K562 (cell line): ENCODE measurements around the gene CST1. TPM values are rescaled to one million over a fixed set of nuclear protein-coding genes. Genes with fewer than 3 reads are reported as not detected.

Experiments
- ATAC-seq: fragments of 200-7000 bp; cut with Tn5 transposase; 3 replicates; pipeline ENCODE4 v1.9.1; 2020; ENCODE audit warnings: moderate library complexity
- BruUV-seq: library from RNA; stranded (reverse); fragments of 400-500 nt; replicated peaks from 2 replicates; lab custom pipeline; 2021; lab: Mats Ljungman, UMichigan
- CTCF ChIA-PET: fragments of 300-600 bp; formaldehyde crosslinking; extraction: SDS; loops from one replicate; lab custom pipeline; 2021; ENCODE audit warnings: low intra/inter-chr PET ratio; lab: Yijun Ruan, JAX
- POLR2A ChIA-PET: fragments of 300-600, 350-650 bp; sonication (Branson Sonifier 250); formaldehyde crosslinking; extraction: SDS; loops from one replicate; lab custom pipeline; 2021; ENCODE audit warnings: antibody characterized with exemption, inconsistent platforms; lab: Yijun Ruan, JAX
- DNase-seq, 4 experiments: peaks; one replicate each; pipeline versions ENCODE4 v3.0.0 to v3.0.0-alpha.2; 2011 to 2018; ENCODE audit warnings: low spot score in 3 of 4, mixed read lengths in 3 of 4; ENCODE audit errors: extremely low read depth in 1 of 4
- FAIRE-seq: peaks from 2 replicates; lab custom pipeline; 2011; peaks lifted over from hg19 to GRCh38; lab: Jason Lieb, UNC
- H2AFZ ChIP-seq: 2 replicates; pipeline ENCODE4 v1.6.0; 2011; ENCODE audit warnings: low read depth, low read length, control low read depth, inconsistent platforms
- H3K27ac ChIP-seq: fragments of 200-600 bp; 3 replicates; pipeline ENCODE4 v1.8.0; 2011; ENCODE audit warnings: low read depth, mild to moderate bottlenecking, control low read depth, inconsistent platforms, low read length, moderate library complexity, mixed read lengths; ENCODE audit errors: extremely low read depth
- H3K27me3 ChIP-seq, 2 experiments: fragments of 300-600 bp in 1 of 2; 2 replicates in 1 of 2; 3 replicates in 1 of 2; pipeline versions ENCODE4 v1.6.0 to v1.8.0; 2011; ENCODE audit warnings: inconsistent platforms in 2 of 2, low read length in 2 of 2, mild to moderate bottlenecking in 1 of 2, mixed read lengths in 1 of 2, moderate library complexity in 1 of 2; ENCODE audit not compliant: control insufficient read depth in 2 of 2, insufficient read depth in 2 of 2
- H3K36me3 ChIP-seq: fragments of 300-600 bp; 3 replicates; pipeline ENCODE4 v1.8.0; 2011; ENCODE audit warnings: mild to moderate bottlenecking, low read length, inconsistent platforms; ENCODE audit not compliant: control insufficient read depth, insufficient read depth
- H3K4me1 ChIP-seq, 2 experiments: fragments of 200-600 bp in 1 of 2; replicated peaks in 1 of 2; 2 replicates in 1 of 2; 3 replicates in 1 of 2; pipeline versions ENCODE4 v1.5.1 to v1.8.0; 2011; ENCODE audit warnings: inconsistent platforms in 2 of 2, low read length in 2 of 2, mild to moderate bottlenecking in 1 of 2, mixed read lengths in 1 of 2, moderate library complexity in 1 of 2; ENCODE audit not compliant: control insufficient read depth in 2 of 2, insufficient read depth in 2 of 2
- H3K4me2 ChIP-seq: 2 replicates; pipeline ENCODE4 v1.6.1; 2011; ENCODE audit warnings: low read length, control low read depth, inconsistent platforms, mixed read lengths; ENCODE audit not compliant: insufficient read depth
- H3K4me3 ChIP-seq: fragments of 200-600 bp; sonication (generic), shearing (Covaris generic); 2 replicates; pipeline ENCODE4 v1.5.1; 2016; ENCODE audit warnings: control low read depth, inconsistent platforms
- H3K79me2 ChIP-seq: fragments of 200-600 bp; 3 replicates; pipeline ENCODE4 v1.8.0; 2011; ENCODE audit warnings: low read length, inconsistent platforms; ENCODE audit not compliant: control insufficient read depth, insufficient read depth
- H3K9ac ChIP-seq, 2 experiments: 2 replicates each; pipeline versions ENCODE4 v1.6.0 to v1.6.1; 2011; ENCODE audit warnings: low read depth in 2 of 2, low read length in 2 of 2, control low read depth in 1 of 2, inconsistent platforms in 1 of 2, mild to moderate bottlenecking in 1 of 2, mixed read lengths in 1 of 2; ENCODE audit not compliant: insufficient read depth in 1 of 2
- H3K9me1 ChIP-seq: one replicate; pipeline ENCODE4 v1.6.0; 2011; ENCODE audit warnings: inconsistent platforms, mild to moderate bottlenecking, low read length, moderate library complexity; ENCODE audit not compliant: control insufficient read depth, insufficient read depth
- H3K9me3 ChIP-seq: replicated peaks from 2 replicates; pipeline ENCODE4 v1.5.1; 2011; ENCODE audit warnings: low read depth, low read length, inconsistent platforms; ENCODE audit not compliant: control insufficient read depth, insufficient read depth
- H4K20me1 ChIP-seq: replicated peaks from 2 replicates; pipeline ENCODE4 v1.6.1; 2011; ENCODE audit warnings: low read length, inconsistent platforms, mixed read lengths; ENCODE audit not compliant: control insufficient read depth, insufficient read depth
- ARID3B ChIP-seq: fragments of 250-450 bp; sonication (Bioruptor Pico); IDR thresholded peaks from 2 replicates; pipeline ENCODE4 v1.4.0; 2020; ENCODE audit warnings: borderline replicate concordance
- CXXC5 ChIP-seq: fragments of 250-450 bp; sonication (Bioruptor Pico); IDR thresholded peaks from 2 replicates; pipeline ENCODE4 v1.8.0; 2022; ENCODE audit warnings: inconsistent platforms, mild to moderate bottlenecking, moderate library complexity
- DLX4 ChIP-seq: fragments of 250-450 bp; sonication (Bioruptor Pico); IDR thresholded peaks from 2 replicates; pipeline ENCODE4 v1.6.1; 2021; ENCODE audit warnings: mild to moderate bottlenecking
- FOXK2 ChIP-seq, 2 experiments: fragments of 450-650 bp; IDR thresholded peaks in 1 of 2; conservative IDR thresholded peaks in 1 of 2; 2 replicates each; pipeline ENCODE4 v1.6.1; 2016; ENCODE audit warnings: low read depth in 2 of 2, mild to moderate bottlenecking in 1 of 2
- GABPB1 ChIP-seq: sonication (generic); formaldehyde crosslinking; IDR thresholded peaks from 2 replicates; pipeline ENCODE4 v1.8.0; 2022; ENCODE audit warnings: mild to moderate bottlenecking, missing genetic modification reagents
- HDAC3 ChIP-seq: fragments of 450-650 bp; IDR thresholded peaks from 2 replicates; pipeline ENCODE4 v1.6.1; 2018; ENCODE audit warnings: borderline replicate concordance, mild to moderate bottlenecking, moderate library complexity; ENCODE audit not compliant: partially characterized antibody
- KDM1A ChIP-seq, 2 experiments: fragments of 450-650 bp; IDR thresholded peaks; 2 replicates each; pipeline ENCODE4 v1.6.1; 2016; ENCODE audit warnings: mild to moderate bottlenecking in 2 of 2
- MCM7 ChIP-seq, 2 experiments: fragments of 450-650 bp; IDR thresholded peaks; 2 replicates each; pipeline ENCODE4 v1.6.1; 2016 to 2018
- NFATC3 ChIP-seq: fragments of 450-650 bp; IDR thresholded peaks from 2 replicates; pipeline ENCODE4 v1.6.1; 2017; ENCODE audit warnings: mild to moderate bottlenecking
- PRMT5 ChIP-seq: sonication (generic); formaldehyde crosslinking; IDR thresholded peaks from 2 replicates; pipeline ENCODE4 v1.5.0; 2020; ENCODE audit warnings: missing genetic modification reagents
- RAD51 ChIP-seq: fragments of 450-650 bp; IDR thresholded peaks from 2 replicates; pipeline ENCODE4 v1.7.1; 2016; ENCODE audit warnings: low read depth, mild to moderate bottlenecking, borderline replicate concordance
- STAG1 ChIP-seq: sonication (generic); formaldehyde crosslinking; IDR thresholded peaks from 2 replicates; pipeline ENCODE4 v1.5.0; 2020; ENCODE audit warnings: missing genetic modification reagents, borderline replicate concordance
- WHSC1 ChIP-seq: IDR thresholded peaks from one replicate; pipeline ENCODE4 v1.6.1; 2012; ENCODE audit warnings: low read length, control low read depth, inconsistent platforms
- ZNF134 ChIP-seq: fragments of 250-450 bp; sonication (Bioruptor Pico); conservative IDR thresholded peaks from 2 replicates; pipeline ENCODE4 v1.4.0; 2020
- WGBS: fragments of 100-300 bp; shearing (Covaris generic); methylation state at CpG from one replicate; pipeline ENCODE4 v1.1.6; 2016; ENCODE audit warnings: low coverage, mixed read lengths; ENCODE audit not compliant: insufficient coverage; ENCODE audit errors: missing lambda C conversion rate; 5-methylcytosine and 5-hydroxymethylcytosine counted together
- in situ Hi-C: fragments of 300-500 bp; cut with MboI; formaldehyde crosslinking; loops from 4 replicates; pipeline ENCODE4 v1.15.0; 2018; ENCODE audit warnings: inconsistent platforms, mixed read lengths
- intact Hi-C: fragments of 100-400 bp; cut with micrococcal nuclease; formaldehyde crosslinking; loops from 2 replicates; pipeline ENCODE4 v1.14.2; 2022
- polyA plus RNA-seq, 8 experiments: library from polyadenylated mRNA; depleted of rRNA in 4 of 8; stranded (reverse) in 5 of 8; unstranded in 3 of 8; fragments of >200 nt; fragmentation: Nextera tagmentation in 2 of 8; fragmentation: Illumina TruSeq in 1 of 8; extraction: Ambion mirVana in 2 of 8; extraction: Trizol in 1 of 8; gene quantifications; 2 replicates each; pipeline versions ENCODE4 v1.2.1 to v1.2.3, GENCODE V29; 2011 to 2014; ENCODE audit warnings: inconsistent platforms in 1 of 8, missing spikeins in 1 of 8
- total RNA-seq, 7 experiments: library from RNA; depleted of rRNA in 6 of 7; stranded (reverse); fragments of >200 nt in 6 of 7; fragmentation: Illumina TruSeq in 2 of 7; extraction: Trizol in 2 of 7; gene quantifications; 2 replicates each; pipeline versions ENCODE4 v1.2.1 to v1.2.3, GENCODE V29; 2011 to 2021; ENCODE audit warnings: low replicate concordance in 1 of 7
- TF ChIP-seq, protein P1 (sequence below): fragments of 250-450 bp; sonication (Bioruptor Pico); IDR thresholded peaks from 2 replicates; pipeline ENCODE4 v1.8.0; 2021; ENCODE audit warnings: moderate library complexity, mild to moderate bottlenecking, inconsistent platforms
- TF ChIP-seq, protein P2 (sequence below): sonication (generic); formaldehyde crosslinking; IDR thresholded peaks from 2 replicates; pipeline ENCODE4 v1.8.0; 2023; ENCODE audit warnings: mild to moderate bottlenecking, missing genetic modification reagents
- TF ChIP-seq, protein P3 (sequence below): IDR thresholded peaks from 3 replicates; pipeline ENCODE4 v1.6.1; 2011; ENCODE audit warnings: borderline replicate concordance, mild to moderate bottlenecking; ENCODE audit not compliant: insufficient read length, insufficient read depth

The CST1 gene
- total and polyA plus RNA-seq, 9 of the 15 experiments (the other 6 are each of a cell fraction or from before 2014, with no cell fraction given) = not detected

- POLR2A ChIA-PET = no interaction called here
- TF ChIP-seq CXXC5 (CRISPR knock-in tag) (no peak), MCM7 (IDR thresholded peaks at IDR 0.05) (no peak), KDM1A (IDR thresholded peaks at IDR 0.05) (no peak), HDAC3 (no peak), PRMT5 (CRISPR knock-in tag) (no peak), NFATC3 (no peak), RAD51 (no peak), STAG1 (no peak), GABPB1 (CRISPR knock-in tag) (no peak), ZNF134 (CRISPR knock-in tag) (no peak), FOXK2 (conservative IDR thresholded peaks at IDR 0.05 in 1 of 2, IDR thresholded peaks at IDR 0.05 in 1 of 2; ENCODE audit: low read depth in 2 of 2) (no peak), WHSC1 (no peak), ARID3B (no peak), DLX4 (CRISPR knock-in tag) (no peak)
- TF ChIP-seq, protein P1, sequence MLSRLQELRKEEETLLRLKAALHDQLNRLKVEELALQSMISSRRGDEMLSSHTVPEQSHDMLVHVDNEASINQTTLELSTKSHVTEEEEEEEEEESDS (CRISPR knock-in tag) = no peak
- TF ChIP-seq, protein P2, sequence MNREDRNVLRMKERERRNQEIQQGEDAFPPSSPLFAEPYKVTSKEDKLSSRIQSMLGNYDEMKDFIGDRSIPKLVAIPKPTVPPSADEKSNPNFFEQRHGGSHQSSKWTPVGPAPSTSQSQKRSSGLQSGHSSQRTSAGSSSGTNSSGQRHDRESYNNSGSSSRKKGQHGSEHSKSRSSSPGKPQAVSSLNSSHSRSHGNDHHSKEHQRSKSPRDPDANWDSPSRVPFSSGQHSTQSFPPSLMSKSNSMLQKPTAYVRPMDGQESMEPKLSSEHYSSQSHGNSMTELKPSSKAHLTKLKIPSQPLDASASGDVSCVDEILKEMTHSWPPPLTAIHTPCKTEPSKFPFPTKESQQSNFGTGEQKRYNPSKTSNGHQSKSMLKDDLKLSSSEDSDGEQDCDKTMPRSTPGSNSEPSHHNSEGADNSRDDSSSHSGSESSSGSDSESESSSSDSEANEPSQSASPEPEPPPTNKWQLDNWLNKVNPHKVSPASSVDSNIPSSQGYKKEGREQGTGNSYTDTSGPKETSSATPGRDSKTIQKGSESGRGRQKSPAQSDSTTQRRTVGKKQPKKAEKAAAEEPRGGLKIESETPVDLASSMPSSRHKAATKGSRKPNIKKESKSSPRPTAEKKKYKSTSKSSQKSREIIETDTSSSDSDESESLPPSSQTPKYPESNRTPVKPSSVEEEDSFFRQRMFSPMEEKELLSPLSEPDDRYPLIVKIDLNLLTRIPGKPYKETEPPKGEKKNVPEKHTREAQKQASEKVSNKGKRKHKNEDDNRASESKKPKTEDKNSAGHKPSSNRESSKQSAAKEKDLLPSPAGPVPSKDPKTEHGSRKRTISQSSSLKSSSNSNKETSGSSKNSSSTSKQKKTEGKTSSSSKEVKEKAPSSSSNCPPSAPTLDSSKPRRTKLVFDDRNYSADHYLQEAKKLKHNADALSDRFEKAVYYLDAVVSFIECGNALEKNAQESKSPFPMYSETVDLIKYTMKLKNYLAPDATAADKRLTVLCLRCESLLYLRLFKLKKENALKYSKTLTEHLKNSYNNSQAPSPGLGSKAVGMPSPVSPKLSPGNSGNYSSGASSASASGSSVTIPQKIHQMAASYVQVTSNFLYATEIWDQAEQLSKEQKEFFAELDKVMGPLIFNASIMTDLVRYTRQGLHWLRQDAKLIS (CRISPR knock-in tag) = no peak
- TF ChIP-seq, protein P3, sequence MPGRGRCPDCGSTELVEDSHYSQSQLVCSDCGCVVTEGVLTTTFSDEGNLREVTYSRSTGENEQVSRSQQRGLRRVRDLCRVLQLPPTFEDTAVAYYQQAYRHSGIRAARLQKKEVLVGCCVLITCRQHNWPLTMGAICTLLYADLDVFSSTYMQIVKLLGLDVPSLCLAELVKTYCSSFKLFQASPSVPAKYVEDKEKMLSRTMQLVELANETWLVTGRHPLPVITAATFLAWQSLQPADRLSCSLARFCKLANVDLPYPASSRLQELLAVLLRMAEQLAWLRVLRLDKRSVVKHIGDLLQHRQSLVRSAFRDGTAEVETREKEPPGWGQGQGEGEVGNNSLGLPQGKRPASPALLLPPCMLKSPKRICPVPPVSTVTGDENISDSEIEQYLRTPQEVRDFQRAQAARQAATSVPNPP = no peak
- TF ChIP-seq, all 486 proteins: peak for 0
- intact Hi-C loops (no loop called here), in situ Hi-C loops (no loop called here)
- DNase-seq (no peak), ATAC-seq (no peak), FAIRE-seq (no peak)
- 0% methylated on average over 2 of the region's 4 CpGs for WGBS
- H3K36me3 ChIP-seq = no peaks in the 10 kb centered on the region
- CTCF ChIA-PET = no interaction called here
- H3K4me3 ChIP-seq = no peak overlapping the region
- H3K9me3 ChIP-seq = no peaks in the 10 kb centered on the region
- no peaks in the 10 kb centered on the region for H4K20me1 ChIP-seq
- no TSS peak for BruUV-seq
- no peak overlapping the region for H3K4me2 ChIP-seq
- no peaks in the 10 kb centered on the region for H3K27me3 ChIP-seq
- H3K27ac ChIP-seq = no peak overlapping the region
- H3K79me2 ChIP-seq = no peaks in the 10 kb centered on the region
- H3K9ac ChIP-seq = no peak overlapping the region
- no peaks in the 10 kb centered on the region for H3K9me1 ChIP-seq
- H3K4me1 ChIP-seq = no peaks in the 10 kb centered on the region
- H2AFZ ChIP-seq = no peak overlapping the region
Observed at GRCh38 chr20:23710771-23711170, 40.0 kb downstream of the CST1 start.
